ENCODE results near the gene CEP19.

GRCh38 chr3:196711838-196712513, at the start of gene CEP19, which contains the start of gene PIGX:
- TF ChIP-seq POLR2A (IDR thresholded peaks at IDR 0.05) (peak; percentile 67 to 75), CTCF (IDR thresholded peaks at IDR 0.05) (peak in 3 of 6 experiments; percentile 45 to 57 (median 45))
